Measurements from ENCODE around the gene LRRN4CL. TPM values are rescaled to one million over a fixed set of nuclear protein-coding genes. Genes with fewer than 3 reads are reported as not detected.
"Not testable (repeated sequence)": the region's sequence is repeated elsewhere in the genome, so short reads cannot be mapped to it uniquely, and the experiment has no call there.

Gene LRRN4CL
- total RNA-seq (2022) = 0.71 and 1.5 TPM in 2 replicates
- percentile 43 among the genes with signal in this experiment for Bru-seq, nascent RNA
- percentile 50 among the genes with signal in this experiment for BruChase-seq, experiment 1, labeled RNA remaining after a 6-hour chase
- percentile 44 among the genes with signal in this experiment for BruChase-seq, experiment 2, labeled RNA remaining after a 2-hour chase
- long read RNA-seq = 0 reads

- DNase-seq = no peak
- CTCF ChIA-PET = interaction anchor here (0.5 to 1.4 kb wide), 3 partner anchors 8 to 40 kb away, joined by 3 read pairs; no protein-coding TSS in a partner anchor
- TF ChIP-seq CTCF (IDR thresholded peaks at IDR 0.05; ENCODE audit: unreplicated experiment) = no peak
- Mint-ChIP-seq H3K4me3 (ENCODE audit: low read depth, unreplicated experiment) (no peak within 1 kb of the TSS), H3K4me1 (ENCODE audit: low read depth, unreplicated experiment) (no peaks in the 10 kb centered on the region), H3K9me3 (ENCODE audit: low read depth, unreplicated experiment) (no peaks in the 10 kb centered on the region), H3K36me3 (ENCODE audit: insufficient read depth, unreplicated experiment) (peaks cover 18% of the 10 kb centered on the region), H3K27ac (ENCODE audit: unreplicated experiment) (no peak within 1 kb of the TSS), H3K27me3 (ENCODE audit: unreplicated experiment) (no peaks in the 10 kb centered on the region)
- BruUV-seq (replicated peaks) = no TSS peak
- intact Hi-C loops (cut with micrococcal nuclease; ENCODE audit: unreplicated experiment) = no loop called here
Observed at GRCh38 chr11:62689421-62690183, at the start of gene LRRN4CL. Gene LRRN4CL (minus strand): TSS chr11:62689530. CDS start chr11:62688508, 1,022 bp downstream.

- intact Hi-C loops (cut with micrococcal nuclease; ENCODE audit: unreplicated experiment) = no loop called here
- H3K27me3 Mint-ChIP-seq (ENCODE audit: unreplicated experiment) = no peaks in the 10 kb centered on the region
- H3K27ac Mint-ChIP-seq (ENCODE audit: unreplicated experiment) = no peak overlapping the region
- no peaks in the 10 kb centered on the region for H3K4me1 Mint-ChIP-seq (ENCODE audit: low read depth, unreplicated experiment)
- no peaks in the 10 kb centered on the region for H3K9me3 Mint-ChIP-seq (ENCODE audit: low read depth, unreplicated experiment)
- no TSS peak for BruUV-seq (replicated peaks)
- CTCF ChIA-PET = interaction anchor here (0.7 kb wide), 1 partner anchor 190 kb away, joined by 3 read pairs; the partner anchor contains the start of gene AHNAK
- no peak for TF ChIP-seq CTCF (IDR thresholded peaks at IDR 0.05; ENCODE audit: unreplicated experiment)
- H3K36me3 Mint-ChIP-seq (ENCODE audit: insufficient read depth, unreplicated experiment) = peaks cover 59% of the 10 kb centered on the region
- DNase-seq = no peak
- H3K4me3 Mint-ChIP-seq (ENCODE audit: low read depth, unreplicated experiment) = no peak overlapping the region
Observed at GRCh38 chr11:62737196-62737595, 47.9 kb upstream of the LRRN4CL start.

- CTCF ChIA-PET = no interaction called here
Observed at GRCh38 chr11:62732830-62733229, 43.5 kb upstream of the LRRN4CL start.

GRCh38 chr11:62730076-62730475 lies 40.7 kb upstream of the LRRN4CL start:
- not testable (repeated sequence) for BruUV-seq (replicated peaks); H3K27ac Mint-ChIP-seq (ENCODE audit: unreplicated experiment); H3K27me3 Mint-ChIP-seq (ENCODE audit: unreplicated experiment)

More at GRCh38 chr11:62732830-62733229, 43.5 kb upstream of the LRRN4CL start:
- H3K27me3 Mint-ChIP-seq (ENCODE audit: unreplicated experiment) = no peaks in the 10 kb centered on the region
- H3K4me3 Mint-ChIP-seq (ENCODE audit: low read depth, unreplicated experiment) = no peak overlapping the region
- BruUV-seq (replicated peaks) = no TSS peak
- H3K4me1 Mint-ChIP-seq (ENCODE audit: low read depth, unreplicated experiment) = no peaks in the 10 kb centered on the region
- peaks cover 42% of the 10 kb centered on the region for H3K36me3 Mint-ChIP-seq (ENCODE audit: insufficient read depth, unreplicated experiment)
- TF ChIP-seq CTCF (IDR thresholded peaks at IDR 0.05; ENCODE audit: unreplicated experiment) = no peak
- DNase-seq = no peak
- H3K9me3 Mint-ChIP-seq (ENCODE audit: low read depth, unreplicated experiment) = no peaks in the 10 kb centered on the region
- intact Hi-C loops (cut with micrococcal nuclease; ENCODE audit: unreplicated experiment) = no loop called here
- no peak overlapping the region for H3K27ac Mint-ChIP-seq (ENCODE audit: unreplicated experiment)

More at GRCh38 chr11:62730076-62730475, 40.7 kb upstream of the LRRN4CL start:
- peaks cover 54% of the 10 kb centered on the region for H3K36me3 Mint-ChIP-seq (ENCODE audit: insufficient read depth, unreplicated experiment)
- H3K4me3 Mint-ChIP-seq (ENCODE audit: low read depth, unreplicated experiment) = peak overlapping the region; percentile 89
- DNase-seq; H3K9me3 Mint-ChIP-seq (ENCODE audit: low read depth, unreplicated experiment); H3K4me1 Mint-ChIP-seq (ENCODE audit: low read depth, unreplicated experiment); intact Hi-C loops (cut with micrococcal nuclease; ENCODE audit: unreplicated experiment); CTCF ChIA-PET: not testable (repeated sequence)

All from Calu3 (cell line).